ENCODE measurements around the gene HES3.

DNA sequence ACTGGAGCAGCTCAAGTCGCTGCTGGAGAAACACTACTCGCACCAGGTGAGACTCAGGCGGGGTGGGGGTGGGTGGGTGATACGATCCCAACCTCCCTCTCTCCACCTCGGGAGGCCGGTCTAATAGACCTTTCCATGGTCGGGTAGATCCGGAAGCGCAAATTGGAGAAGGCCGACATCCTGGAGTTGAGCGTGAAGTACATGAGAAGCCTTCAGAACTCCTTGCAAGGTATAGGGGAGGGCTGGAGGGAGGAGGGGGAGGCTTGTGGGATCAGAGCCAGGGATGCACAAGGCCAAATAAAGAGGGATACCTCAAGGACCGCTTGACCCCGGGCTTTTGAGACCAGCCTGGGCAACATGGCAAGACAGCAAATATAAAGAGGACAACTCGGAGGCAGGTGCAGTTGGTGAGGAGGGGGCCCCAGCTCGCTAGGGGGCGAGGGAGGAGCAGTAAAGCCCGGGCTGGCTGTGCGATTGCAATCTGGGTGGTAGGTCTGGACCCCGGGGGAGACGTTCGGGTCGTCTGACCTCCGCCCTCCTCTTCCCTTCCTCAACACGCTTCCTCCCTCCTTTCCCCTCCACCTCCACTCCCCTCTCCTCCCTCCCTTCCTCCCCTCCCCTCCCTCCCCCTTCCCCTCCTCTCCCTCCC, 546 bp downstream of the HES3 start:
- no peak for TF ChIP-seq EZH2 (IDR thresholded peaks at IDR 0.05; ENCODE audit: borderline replicate concordance, low read length)
- TF ChIP-seq, protein P1, sequence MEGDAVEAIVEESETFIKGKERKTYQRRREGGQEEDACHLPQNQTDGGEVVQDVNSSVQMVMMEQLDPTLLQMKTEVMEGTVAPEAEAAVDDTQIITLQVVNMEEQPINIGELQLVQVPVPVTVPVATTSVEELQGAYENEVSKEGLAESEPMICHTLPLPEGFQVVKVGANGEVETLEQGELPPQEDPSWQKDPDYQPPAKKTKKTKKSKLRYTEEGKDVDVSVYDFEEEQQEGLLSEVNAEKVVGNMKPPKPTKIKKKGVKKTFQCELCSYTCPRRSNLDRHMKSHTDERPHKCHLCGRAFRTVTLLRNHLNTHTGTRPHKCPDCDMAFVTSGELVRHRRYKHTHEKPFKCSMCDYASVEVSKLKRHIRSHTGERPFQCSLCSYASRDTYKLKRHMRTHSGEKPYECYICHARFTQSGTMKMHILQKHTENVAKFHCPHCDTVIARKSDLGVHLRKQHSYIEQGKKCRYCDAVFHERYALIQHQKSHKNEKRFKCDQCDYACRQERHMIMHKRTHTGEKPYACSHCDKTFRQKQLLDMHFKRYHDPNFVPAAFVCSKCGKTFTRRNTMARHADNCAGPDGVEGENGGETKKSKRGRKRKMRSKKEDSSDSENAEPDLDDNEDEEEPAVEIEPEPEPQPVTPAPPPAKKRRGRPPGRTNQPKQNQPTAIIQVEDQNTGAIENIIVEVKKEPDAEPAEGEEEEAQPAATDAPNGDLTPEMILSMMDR (IDR thresholded peaks at IDR 0.05; ENCODE audit: low read length): no peak
